GM21526 (cell line): ENCODE data around the gene ZNF442.
"Not testable (repeated sequence)": the region's sequence is repeated elsewhere in the genome, so short reads cannot be mapped to it uniquely, and the experiment has no call there.

ENCODE experiments used
- ATAC-seq: cut with Tn5 transposase; IDR thresholded peaks from one replicate; pipeline ENCODE4 v1.9.1; 2021; ENCODE audit warnings: moderate library complexity; ENCODE audit not compliant: unreplicated experiment, low FRiP score

ZNF442 gene

DNA sequence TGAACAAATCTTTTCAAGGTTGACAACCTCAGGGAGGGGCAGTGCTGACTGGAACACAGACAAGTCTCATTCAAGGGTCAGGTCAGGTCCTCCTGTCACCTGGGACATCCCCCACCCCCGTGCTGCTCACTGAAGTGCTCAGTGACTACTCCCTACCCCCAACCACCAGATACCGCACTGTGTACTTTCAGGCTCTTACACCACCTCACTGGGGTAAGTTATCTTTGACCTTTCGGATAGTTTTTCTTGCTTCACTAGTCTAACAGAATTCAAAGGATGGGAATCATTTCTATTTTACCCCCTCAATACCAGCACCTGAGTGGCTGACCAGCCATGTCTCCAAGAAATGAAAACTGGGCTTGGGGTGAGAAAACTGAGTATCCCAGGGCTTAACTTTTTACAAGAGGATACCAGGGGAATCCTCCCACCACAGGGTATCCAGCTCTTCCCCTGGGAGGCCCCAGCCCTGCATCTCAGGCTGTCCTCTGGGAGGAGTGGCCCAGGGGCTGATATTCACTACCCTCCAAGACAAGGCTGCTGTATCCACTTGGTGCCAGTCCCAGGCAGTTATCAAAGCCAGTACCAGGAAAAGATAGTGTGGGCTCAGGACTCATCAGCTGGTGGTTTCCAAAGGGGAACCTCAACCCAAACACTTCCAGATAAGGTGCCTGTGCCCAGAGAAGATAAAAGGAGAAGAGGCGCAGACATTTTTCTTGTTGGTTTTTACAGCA is 34.1 kb downstream of the ZNF442 start:
- no peak for ATAC-seq

DNA sequence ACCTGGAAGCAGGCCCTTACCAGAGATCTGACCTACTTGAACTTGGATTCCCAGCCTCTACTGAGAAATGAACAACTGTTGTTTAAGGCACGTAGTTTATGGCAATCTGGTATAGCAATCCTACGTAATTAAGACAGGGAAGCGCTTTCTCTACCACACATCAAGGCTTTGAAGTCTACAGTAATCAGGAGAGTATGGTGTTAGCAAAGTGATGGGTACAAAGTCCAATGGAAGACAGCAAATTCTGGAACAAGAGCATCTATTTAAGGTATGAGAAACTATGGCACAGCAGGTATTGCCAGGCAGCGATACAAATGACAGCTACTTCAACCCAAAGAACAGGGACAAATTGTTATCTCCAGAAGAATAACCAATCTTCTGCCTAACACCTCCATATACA is 35.1 kb downstream of the ZNF442 start:
- no peak for ATAC-seq

DNA sequence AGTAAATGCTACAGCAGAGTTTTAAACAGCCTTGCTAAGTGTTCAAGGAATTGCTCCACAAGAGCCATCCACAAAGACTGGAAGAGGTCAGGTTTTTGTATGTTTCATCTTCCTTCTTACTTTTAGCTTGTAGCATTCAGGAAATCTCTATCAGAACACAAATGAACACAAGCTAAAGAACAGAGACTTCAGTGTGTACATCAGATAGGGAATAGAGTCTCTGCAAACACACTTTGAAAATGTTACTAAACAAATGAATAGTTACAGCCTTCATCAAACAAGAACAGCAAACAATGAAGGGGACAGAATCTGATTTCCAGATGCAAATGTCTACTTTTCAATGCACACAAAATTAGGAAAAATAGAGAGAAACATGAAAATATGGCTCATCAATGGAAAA is 39.8 kb downstream of the ZNF442 start:
- no peak for ATAC-seq

DNA sequence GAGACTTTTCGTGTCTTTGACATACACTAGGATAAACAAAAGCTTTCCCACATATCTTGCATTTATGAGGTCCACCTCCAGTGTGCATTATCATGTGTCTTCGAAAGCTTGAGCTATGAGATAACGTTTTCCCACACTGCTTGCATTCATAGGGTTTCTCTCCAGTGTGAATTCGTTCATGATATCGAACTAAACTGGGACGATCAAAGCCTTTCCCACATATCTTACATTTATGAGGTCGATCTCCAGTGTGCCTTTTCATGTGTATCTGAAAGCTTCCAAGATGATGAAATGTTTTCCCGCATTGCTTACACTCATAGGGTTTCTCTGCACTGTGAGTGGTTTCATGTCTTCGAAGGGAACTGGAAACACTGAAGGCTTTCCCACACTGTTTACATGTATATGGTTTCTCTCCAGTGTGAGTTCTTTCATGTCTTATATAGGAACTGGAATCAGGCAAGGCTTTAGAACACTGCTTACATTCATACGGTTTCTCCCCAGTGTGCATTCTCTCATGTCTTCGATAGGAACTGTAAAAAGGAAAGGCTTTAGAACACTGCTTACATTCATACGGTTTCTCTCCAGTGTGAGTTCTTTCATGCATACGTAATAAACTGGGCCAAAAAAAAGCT is 46.6 kb downstream of the ZNF442 start:
- ATAC-seq: no peak

DNA sequence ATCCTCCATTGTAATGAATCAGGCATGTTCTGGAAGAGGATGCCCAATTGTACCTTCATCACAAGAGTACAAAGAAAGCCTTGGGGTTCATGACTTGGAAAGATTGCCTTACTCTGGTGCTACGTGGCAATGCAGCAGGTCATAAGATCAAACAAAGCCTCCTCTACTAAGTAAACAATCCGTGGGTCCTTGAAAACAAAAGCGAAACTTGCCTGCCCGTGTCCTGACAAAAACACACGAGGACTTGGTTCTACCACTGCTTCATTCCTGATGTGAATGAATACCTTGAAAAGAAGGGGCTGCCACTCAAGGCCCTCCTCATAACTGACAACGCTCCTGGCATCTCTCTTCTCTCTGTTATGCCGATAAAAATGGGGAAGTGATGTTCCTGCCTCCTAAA is 50.9 kb downstream of the ZNF442 start:
- no peak for ATAC-seq

DNA sequence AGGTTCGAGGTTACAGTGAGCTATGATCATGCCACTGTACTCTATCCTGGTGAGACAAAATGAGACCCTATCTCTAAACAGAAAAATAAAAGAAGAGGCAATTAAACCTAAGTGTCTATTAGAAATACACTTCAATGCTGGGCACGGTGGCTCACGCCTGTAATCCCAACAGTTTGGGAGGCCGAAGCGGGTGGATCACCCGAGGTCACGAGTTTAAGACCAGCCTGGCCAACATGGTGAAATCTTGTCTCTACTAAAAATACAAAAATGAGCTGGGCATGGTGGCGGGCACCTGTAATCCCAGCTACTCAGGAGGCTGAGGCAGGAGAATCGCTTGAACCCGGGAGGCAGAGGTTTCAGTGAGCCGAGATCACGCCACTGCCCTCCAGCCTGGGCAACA is 56.6 kb downstream of the ZNF442 start:
- ATAC-seq: not testable (repeated sequence)
